Aorta (tissue), 5 donors: ENCODE results near the gene UNC93B1. TPM values are rescaled to one million over a fixed set of nuclear protein-coding genes. Genes with fewer than 3 reads are reported as not detected.

Source experiments
- ATAC-seq: fragments of 200-7000 bp; cut with Tn5 transposase; one replicate; pipeline ENCODE4 v1.9.1; 2022; ENCODE audit warnings: moderate library complexity; ENCODE audit not compliant: low FRiP score
- DNase-seq, 2 donors: peaks; one replicate each; pipeline ENCODE4 v3.0.0-alpha.2; 2020
- H3K27ac ChIP-seq, 2 donors: one replicate each; pipeline ENCODE4 v1.5.1; 2013; ENCODE audit warnings: low read length in 2 of 2, mild to moderate bottlenecking in 2 of 2, moderate library complexity in 2 of 2, control low read depth in 1 of 2, inconsistent platforms in 1 of 2, low read depth in 1 of 2
- H3K27me3 ChIP-seq, 2 donors: one replicate each; pipeline ENCODE4 v1.6.1; 2013; ENCODE audit warnings: control low read depth in 1 of 2, low read length in 1 of 2, mild to moderate bottlenecking in 1 of 2, moderate library complexity in 1 of 2; ENCODE audit not compliant: insufficient read depth in 2 of 2, control insufficient read depth in 1 of 2
- H3K36me3 ChIP-seq, 2 donors: one replicate each; pipeline ENCODE4 v1.6.1; 2013; ENCODE audit warnings: control low read depth in 1 of 2, low read length in 1 of 2, mild to moderate bottlenecking in 1 of 2; ENCODE audit not compliant: insufficient read depth in 2 of 2, control insufficient read depth in 1 of 2
- H3K4me1 ChIP-seq, 2 donors: one replicate each; pipeline ENCODE4 v1.6.1; 2013; ENCODE audit warnings: low read length in 2 of 2, control low read depth in 1 of 2, mild to moderate bottlenecking in 1 of 2, moderate library complexity in 1 of 2; ENCODE audit not compliant: insufficient read depth in 2 of 2, control insufficient read depth in 1 of 2
- H3K4me3 ChIP-seq, 2 donors: one replicate each; pipeline ENCODE4 v1.5.1; 2013; ENCODE audit warnings: low read length in 2 of 2, control low read depth in 1 of 2, mild to moderate bottlenecking in 1 of 2
- H3K9me3 ChIP-seq: one replicate; pipeline ENCODE4 v1.6.1; 2013; ENCODE audit warnings: mild to moderate bottlenecking, low read length; ENCODE audit not compliant: control insufficient read depth
- WGBS, 2 donors: extraction: QIAGEN DNeasy Blood & Tissue Kit; methylation state at CpG; one replicate each; pipeline ENCODE4 v1.1.7; 2013; 5-methylcytosine and 5-hydroxymethylcytosine counted together
- intact Hi-C, 2 donors: fragments of 100-400 bp; cut with DNase I; formaldehyde crosslinking; loops; one replicate each; pipeline versions ENCODE4 v1.14.2 to v1.15.0; 2022
- polyA plus RNA-seq, 2 donors: library from polyadenylated mRNA; stranded (reverse); fragments of 200-250 nt; gene quantifications; one replicate each; pipeline ENCODE4 v1.2.3, GENCODE V29; 2013
- total RNA-seq, 2 donors: library from RNA; stranded (reverse); fragmentation: NEBNext Ultra II Directional; extraction: Animal tissue kit (Norgen Biotek cat#: 25700); gene quantifications; one replicate each; pipeline ENCODE4 v1.2.1, GENCODE V29; 2021
- donor health status: healthy with polysubstance abuse.
- donor health status: Bipolar disorder and iron deficiency.
- donor health status: DM: no; HTN: no; CAD: no.
- donor health status: DM: no; HTN: no; CAD: no.
- donor health status: DM: yes; HTN: yes; CAD: no.

The UNC93B1 gene
- total and polyA plus RNA-seq, 4 donors = 9.1 to 32.1 (median 24.6) TPM

DNA sequence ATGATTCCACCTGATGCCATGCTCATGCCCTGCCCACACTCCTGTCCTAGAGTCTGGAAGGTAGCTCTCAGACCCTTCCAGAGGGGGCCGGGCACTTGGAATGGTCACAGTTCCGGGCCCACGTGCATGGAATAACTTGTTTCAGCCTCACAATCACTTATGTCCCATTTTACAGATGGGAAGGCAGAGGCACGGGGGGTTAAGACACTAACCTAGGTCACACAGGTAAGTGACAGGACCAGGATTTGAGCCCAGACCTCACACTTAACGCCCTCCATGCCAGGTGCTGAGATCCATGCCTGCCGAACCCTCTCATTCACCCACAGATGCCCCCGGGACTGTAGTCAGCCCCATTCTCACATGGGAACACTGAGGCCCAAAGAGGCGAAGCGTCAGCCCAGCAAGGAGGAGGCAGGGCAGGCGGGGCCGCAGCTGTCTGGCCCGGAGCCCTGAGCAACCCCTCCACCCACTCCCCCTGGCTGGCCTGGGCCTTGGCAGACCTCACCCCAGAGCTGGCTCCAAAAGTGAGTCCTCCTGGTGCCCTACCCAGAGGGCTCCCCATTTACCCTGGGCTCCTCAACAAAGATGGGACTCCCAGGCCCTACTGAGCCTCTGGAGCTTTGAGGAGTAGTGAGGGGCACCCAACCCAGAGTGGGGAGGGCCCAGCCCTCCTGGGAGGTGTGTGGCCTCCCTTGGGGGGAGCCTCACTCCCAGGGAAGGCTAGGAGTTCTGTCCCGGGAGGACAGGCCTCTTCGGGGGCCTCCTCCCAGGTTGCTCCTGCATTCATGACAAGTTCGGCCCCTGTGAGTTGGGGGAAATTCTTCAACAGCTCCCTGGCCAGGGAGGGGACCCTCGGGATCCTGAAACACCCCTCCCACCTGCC lies 3.8 kb upstream of the UNC93B1 start:
- H3K9me3 ChIP-seq = no peaks in the 10 kb centered on the region
- DNase-seq = peak in 1 of 2 donors; percentile 34
- ATAC-seq = no peak
- no peak overlapping the region for H3K4me3 ChIP-seq
- no peak overlapping the region for H3K27ac ChIP-seq
- H3K27me3 ChIP-seq = no peaks in the 10 kb centered on the region
- WGBS, 2 donors = 88% methylated on average over 14 to 16 of the region's 16 CpGs
- H3K4me1 ChIP-seq = no peaks in the 10 kb centered on the region
- H3K36me3 ChIP-seq = no peaks in the 10 kb centered on the region
- intact Hi-C loops = no loop called here

DNA sequence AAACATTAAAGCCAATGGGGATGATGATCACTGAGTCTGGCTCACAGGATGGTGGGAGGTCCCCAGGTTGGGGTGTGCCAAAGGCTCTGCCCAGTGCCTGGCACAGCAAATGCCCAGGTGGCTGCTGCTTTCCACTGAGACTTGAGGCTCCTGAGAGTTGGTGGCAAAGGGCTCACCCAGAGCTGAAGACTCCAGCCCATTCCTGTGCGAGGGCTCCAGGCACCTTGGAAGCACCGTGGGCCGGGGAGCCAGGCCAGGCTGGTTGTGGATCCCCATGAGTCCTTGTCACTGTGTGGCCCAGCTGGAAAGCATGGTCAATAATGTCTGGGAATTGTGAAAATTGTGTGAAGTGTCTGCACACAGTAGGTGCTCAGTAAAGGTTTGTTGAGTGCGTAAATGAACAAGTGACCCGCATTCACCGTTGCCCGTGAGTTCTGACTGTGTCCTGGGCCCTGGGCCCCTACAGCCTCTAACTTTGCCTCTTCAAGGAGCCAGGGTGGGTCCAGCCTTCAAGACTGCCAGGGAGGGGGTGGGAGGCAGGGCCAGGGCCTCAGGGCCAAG lies 2.8 kb upstream of the UNC93B1 start:
- Histone ChIP-seq H3K9me3 (no peaks in the 10 kb centered on the region), H3K27me3 (no peaks in the 10 kb centered on the region), H3K4me1 (no peaks in the 10 kb centered on the region), H3K36me3 (no peaks in the 10 kb centered on the region), H3K4me3 (no peak overlapping the region), H3K27ac (no peak overlapping the region)
- DNase-seq (peak in 1 of 2 donors; percentile 17), ATAC-seq (no peak)
- intact Hi-C loops = no loop called here
- 96 to 98% methylated on average over 7 of the region's 7 CpGs for WGBS, 2 donors

DNA sequence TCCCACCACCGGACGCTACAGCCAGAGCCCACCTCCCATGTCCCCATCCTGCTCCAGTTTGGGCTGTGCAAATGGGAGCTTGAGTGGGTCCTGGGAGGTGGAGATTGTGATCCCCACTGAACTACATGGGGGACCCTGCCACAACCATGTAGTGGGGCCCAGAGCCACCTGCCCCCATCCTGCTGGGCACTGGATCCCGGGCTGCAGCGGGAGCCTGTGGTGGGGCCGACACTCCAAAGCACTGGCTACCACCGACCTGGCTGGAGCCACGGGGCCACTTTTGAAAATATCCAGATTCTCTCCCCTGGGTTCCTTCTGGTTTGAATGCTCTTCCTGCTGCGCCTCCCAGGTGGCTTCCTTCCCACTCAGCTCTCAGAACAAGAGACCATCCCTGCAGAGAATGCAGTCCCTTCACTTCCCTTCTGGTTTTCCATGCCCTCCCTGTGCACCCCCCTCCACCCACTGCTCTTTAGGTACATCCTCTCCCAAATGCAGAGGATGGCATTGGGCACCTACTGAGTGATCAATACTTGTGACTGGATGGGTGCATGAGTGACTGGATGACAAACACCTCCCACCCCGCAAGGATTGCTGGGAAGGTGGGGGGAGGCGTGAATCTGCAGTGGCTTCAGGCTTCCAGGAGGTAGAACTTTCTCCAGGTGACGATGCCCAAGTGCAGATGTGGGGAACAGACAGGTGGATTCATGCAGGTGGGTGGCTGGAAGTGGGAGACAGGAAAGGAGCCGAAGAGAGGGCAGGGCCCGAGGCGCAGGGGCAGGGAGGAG lies 846 bp upstream of the UNC93B1 start:
- Histone ChIP-seq H3K9me3 (no peaks in the 10 kb centered on the region), H3K27me3 (no peaks in the 10 kb centered on the region), H3K27ac (no peak overlapping the region), H3K4me3 (no peak overlapping the region), H3K36me3 (no peaks in the 10 kb centered on the region), H3K4me1 (no peaks in the 10 kb centered on the region)
- intact Hi-C loops = no loop called here
- ATAC-seq (no peak), DNase-seq (no peak)
- 77 to 88% methylated on average over 14 of the region's 14 CpGs for WGBS, 2 donors

DNA sequence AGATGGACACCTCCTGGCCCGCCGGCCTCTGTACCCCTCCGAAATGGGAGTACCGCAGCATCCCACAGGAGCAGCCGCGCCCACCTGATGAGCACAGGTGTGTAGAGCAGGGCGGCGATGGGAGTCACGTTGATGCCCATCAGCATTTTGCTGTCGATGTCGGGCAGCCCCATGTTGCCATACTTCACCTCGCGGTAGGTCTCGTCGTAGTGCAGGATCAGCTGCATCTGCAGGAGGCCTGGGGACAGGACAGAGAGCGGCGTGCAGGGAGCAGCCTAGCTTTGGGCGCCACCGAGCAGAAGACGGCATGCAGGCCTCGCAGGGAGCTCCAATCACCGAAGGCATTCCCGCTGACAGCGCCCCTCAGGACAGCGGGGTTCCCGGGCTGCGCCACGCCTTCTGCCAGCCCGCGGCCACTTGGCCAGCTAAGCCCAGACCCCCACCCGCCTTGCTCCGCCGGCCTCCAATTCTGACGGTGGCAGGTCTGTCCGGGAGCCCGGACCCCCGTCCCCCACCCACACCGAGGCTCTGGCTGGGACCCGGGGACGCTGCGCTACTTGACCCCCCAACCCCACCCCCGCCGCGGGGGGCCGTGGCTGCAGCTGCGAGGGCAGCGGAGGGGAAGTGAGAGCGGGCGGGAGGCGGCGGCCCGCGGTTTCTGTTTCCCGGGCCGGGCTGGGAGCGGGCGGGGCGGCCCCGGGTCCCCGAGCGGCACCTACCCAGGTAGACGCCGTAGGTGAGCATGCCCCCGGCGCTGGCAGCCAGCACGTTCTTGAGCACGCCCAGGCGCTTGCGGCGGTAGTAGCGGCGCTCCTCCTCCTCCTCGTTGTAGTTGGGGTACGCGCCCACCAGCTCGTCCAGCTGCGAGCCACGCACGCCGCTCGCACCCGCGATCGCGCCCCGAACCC lies 705 bp downstream of the UNC93B1 start:
- peak overlapping the region; percentile 61 to 69 for H3K4me3 ChIP-seq
- ATAC-seq (peak; percentile 5), DNase-seq (peak; percentile 67 to 81)
- no peaks in the 10 kb centered on the region for H3K9me3 ChIP-seq
- H3K27ac ChIP-seq = no peak overlapping the region
- 17 to 30% methylated on average over 43 to 86 of the region's 86 CpGs for WGBS, 2 donors
- no peaks in the 10 kb centered on the region for H3K4me1 ChIP-seq
- intact Hi-C loops = no loop called here
- no peaks in the 10 kb centered on the region for H3K27me3 ChIP-seq
- H3K36me3 ChIP-seq = no peaks in the 10 kb centered on the region

DNA sequence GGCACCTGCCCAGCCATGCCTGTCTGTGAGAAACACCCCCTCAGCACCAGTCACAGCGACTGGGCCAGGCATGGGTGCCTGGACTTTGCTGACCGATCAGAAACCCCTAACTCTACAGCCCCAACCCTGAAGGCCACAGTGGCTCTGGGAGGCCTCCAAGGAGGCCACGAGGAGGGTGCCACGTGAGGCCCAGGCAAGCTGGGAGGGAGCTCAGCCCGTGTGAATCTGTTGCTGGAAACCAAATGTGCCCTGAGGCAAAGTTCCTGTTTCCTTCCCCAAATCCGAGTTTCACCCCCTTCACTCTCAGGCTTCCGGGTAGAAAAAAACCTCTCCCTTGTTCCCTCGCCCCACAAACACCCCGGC lies 1.3 kb downstream of the UNC93B1 start:
- Histone ChIP-seq H3K9me3 (no peaks in the 10 kb centered on the region), H3K4me3 (no peak overlapping the region), H3K4me1 (no peaks in the 10 kb centered on the region), H3K36me3 (no peaks in the 10 kb centered on the region), H3K27me3 (no peaks in the 10 kb centered on the region), H3K27ac (no peak overlapping the region)
- WGBS, 2 donors = 82% methylated on average over 9 of the region's 9 CpGs
- peak in 1 of 2 donors; percentile 82 for DNase-seq
- no peak for ATAC-seq
- intact Hi-C loops = no loop called here

DNA sequence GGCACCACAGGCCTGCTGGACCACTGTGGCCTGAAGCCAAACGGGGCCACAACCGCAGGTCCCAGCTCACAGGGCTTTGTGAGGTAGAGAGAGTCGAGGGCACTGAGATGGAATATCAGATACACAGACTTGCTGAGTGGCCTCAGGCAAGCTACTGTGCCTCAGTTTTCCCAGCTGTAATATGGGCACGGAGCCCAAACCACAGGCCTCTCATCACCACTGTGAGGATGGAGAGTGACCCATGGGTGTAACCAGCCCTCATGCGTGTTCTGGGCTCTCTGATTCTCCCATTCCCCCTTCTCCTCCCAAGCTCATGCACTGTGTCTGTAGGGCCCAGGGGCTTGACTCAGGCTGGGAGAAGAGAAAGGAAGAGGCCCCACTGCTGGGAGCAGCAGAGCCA lies 4.2 kb downstream of the UNC93B1 start:
- intact Hi-C loops = no loop called here
- no peak for ATAC-seq
- 93 to 95% methylated on average over 5 of the region's 5 CpGs for WGBS, 2 donors
- Histone ChIP-seq H3K4me3 (no peak overlapping the region), H3K4me1 (no peaks in the 10 kb centered on the region), H3K27ac (no peak overlapping the region), H3K36me3 (no peaks in the 10 kb centered on the region), H3K27me3 (no peaks in the 10 kb centered on the region), H3K9me3 (no peaks in the 10 kb centered on the region)
- peak in 1 of 2 donors; percentile 16 for DNase-seq

DNA sequence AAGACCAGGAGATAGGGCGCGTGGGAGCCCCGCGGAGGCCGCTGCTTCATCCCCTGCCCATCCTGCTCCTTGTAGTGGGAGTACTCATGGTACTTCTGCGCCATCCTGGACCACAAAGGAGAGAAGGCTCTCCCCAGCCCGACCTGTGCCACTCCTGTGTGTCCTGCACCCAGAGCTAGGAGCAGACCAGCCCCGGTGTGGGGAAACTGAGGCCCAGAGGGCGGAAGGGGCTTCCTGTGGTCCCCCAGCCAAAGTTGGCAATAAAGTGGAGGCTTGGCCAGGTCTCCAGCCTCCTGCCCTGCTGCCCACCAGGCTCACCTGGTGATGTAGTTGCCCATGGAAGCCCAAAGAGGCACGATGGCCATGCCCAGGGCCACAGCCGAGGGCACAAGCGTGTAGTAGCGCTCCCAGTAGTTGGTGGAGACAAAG lies 4.7 kb downstream of the UNC93B1 start:
- no peaks in the 10 kb centered on the region for H3K9me3 ChIP-seq
- ATAC-seq (no peak), DNase-seq (peak in 1 of 2 donors; percentile 72)
- no peaks in the 10 kb centered on the region for H3K36me3 ChIP-seq
- no peak overlapping the region for H3K4me3 ChIP-seq
- H3K4me1 ChIP-seq = no peaks in the 10 kb centered on the region
- intact Hi-C loops = no loop called here
- 95 to 97% methylated on average over 13 of the region's 13 CpGs for WGBS, 2 donors
- H3K27ac ChIP-seq = no peak overlapping the region
- no peaks in the 10 kb centered on the region for H3K27me3 ChIP-seq
